HG03565 (cell line): Measurements from ENCODE around the gene CNTN1.
"Not testable (repeated sequence)": the region's sequence is repeated elsewhere in the genome, so short reads cannot be mapped to it uniquely, and the experiment has no call there.

Experiments used
- ATAC-seq: cut with Tn5 transposase; IDR thresholded peaks from one replicate; pipeline ENCODE4 v1.9.1; 2021; ENCODE audit warnings: mild to moderate bottlenecking, moderate library complexity; ENCODE audit not compliant: unreplicated experiment

CNTN1 gene

GRCh38 chr12:40697566-40698259 lies 5.5 kb downstream of the CNTN1 start:
- no peak for ATAC-seq

GRCh38 chr12:40701756-40702155 lies 9.5 kb downstream of the CNTN1 start:
- peak; percentile 87 for ATAC-seq

GRCh38 chr12:40711121-40711520 lies 18.9 kb downstream of the CNTN1 start:
- ATAC-seq = no peak

GRCh38 chr12:40714636-40715035 lies 22.4 kb downstream of the CNTN1 start:
- ATAC-seq = no peak

GRCh38 chr12:40716037-40716436 lies 23.8 kb downstream of the CNTN1 start:
- ATAC-seq = no peak

GRCh38 chr12:40717576-40717975 lies 25.3 kb downstream of the CNTN1 start:
- ATAC-seq = no peak

GRCh38 chr12:40718878-40719372 lies 26.7 kb downstream of the CNTN1 start:
- no peak for ATAC-seq

- no peak for ATAC-seq
Measured at GRCh38 chr12:40723001-40723400, 30.8 kb downstream of the CNTN1 start.

GRCh38 chr12:40726366-40726765 lies 34.1 kb downstream of the CNTN1 start:
- no peak for ATAC-seq

- no peak for ATAC-seq
Measured at GRCh38 chr12:40727774-40728483, 35.7 kb downstream of the CNTN1 start.

- no peak for ATAC-seq
Measured at GRCh38 chr12:40730281-40730680, 38.0 kb downstream of the CNTN1 start.

GRCh38 chr12:40733871-40734270 lies 41.6 kb downstream of the CNTN1 start:
- ATAC-seq = no peak

- ATAC-seq = no peak
Measured at GRCh38 chr12:40734276-40734675, 42.0 kb downstream of the CNTN1 start.

- ATAC-seq = no peak
Measured at GRCh38 chr12:40735551-40736230, 43.5 kb downstream of the CNTN1 start.

- not testable (repeated sequence) for ATAC-seq
Measured at GRCh38 chr12:40737416-40737815, 45.2 kb downstream of the CNTN1 start.

GRCh38 chr12:40738856-40739255 lies 46.6 kb downstream of the CNTN1 start:
- no peak for ATAC-seq

GRCh38 chr12:40742041-40742440 lies 49.8 kb downstream of the CNTN1 start:
- ATAC-seq = no peak

GRCh38 chr12:40745386-40745785 lies 53.1 kb downstream of the CNTN1 start:
- no peak for ATAC-seq

- no peak for ATAC-seq
Measured at GRCh38 chr12:40749863-40750262, 57.6 kb downstream of the CNTN1 start.

- no peak for ATAC-seq
Measured at GRCh38 chr12:40752011-40752410, 59.8 kb downstream of the CNTN1 start.

- ATAC-seq = no peak
Measured at GRCh38 chr12:40760821-40761220, 68.6 kb downstream of the CNTN1 start.

GRCh38 chr12:40762072-40762471 lies 69.8 kb downstream of the CNTN1 start:
- ATAC-seq = no peak
